HUES64 (cell line): Measurements from ENCODE around the gene ATAD2B.

Experiments
- H3K27ac ChIP-seq: 2 replicates; pipeline ENCODE4 v1.7.0; 2013; ENCODE audit warnings: low read depth, low read length, inconsistent platforms
- H3K27me3 ChIP-seq: 2 replicates; pipeline ENCODE4 v1.6.1; 2013; ENCODE audit warnings: mild to moderate bottlenecking, low read length; ENCODE audit not compliant: insufficient read depth
- H3K36me3 ChIP-seq: 2 replicates; pipeline ENCODE4 v1.6.1; 2013; ENCODE audit warnings: mild to moderate bottlenecking, low read length; ENCODE audit not compliant: insufficient read depth
- H3K4me1 ChIP-seq: 2 replicates; pipeline ENCODE4 v1.6.1; 2013; ENCODE audit warnings: mild to moderate bottlenecking, low read length, moderate library complexity; ENCODE audit not compliant: insufficient read depth
- H3K4me3 ChIP-seq: 2 replicates; pipeline ENCODE4 v1.5.1; 2013; ENCODE audit warnings: mild to moderate bottlenecking, low read length, moderate library complexity
- H3K9ac ChIP-seq: 2 replicates; pipeline ENCODE4 v1.6.1; 2013; ENCODE audit warnings: mild to moderate bottlenecking, low read depth, low read length
- H3K9me3 ChIP-seq: 2 replicates; pipeline ENCODE4 v1.6.1; 2013; ENCODE audit warnings: low read depth, low read length; ENCODE audit not compliant: insufficient read depth
- WGBS: fragments of 150-250, 120-280 bp; methylation state at CpG from one replicate; pipeline ENCODE4 v1.1.7; 2013; ENCODE audit warnings: missing lambda C conversion rate; 5-methylcytosine and 5-hydroxymethylcytosine counted together

Gene ATAD2B

GRCh38 chr2:23767876-23768621 is 158.9 kb downstream of the ATAD2B start:
- Histone ChIP-seq H3K9ac (no peak overlapping the region), H3K4me3 (no peak overlapping the region), H3K9me3 (peaks cover 7% of the 10 kb centered on the region; the same call in 1 of the 2 replicates), H3K36me3 (peaks cover 25% of the 10 kb centered on the region), H3K27me3 (no peaks in the 10 kb centered on the region), H3K27ac (no peak overlapping the region), H3K4me1 (no peaks in the 10 kb centered on the region)
- 97% methylated on average over 5 of the region's 5 CpGs for WGBS

- 98% methylated on average over 3 of the region's 3 CpGs for WGBS
- H3K9me3 ChIP-seq, result no peaks in the 10 kb centered on the region
- no peak overlapping the region for H3K4me3 ChIP-seq
- no peak overlapping the region for H3K27ac ChIP-seq
- H3K36me3 ChIP-seq, result peaks cover 33% of the 10 kb centered on the region
- H3K9ac ChIP-seq, result no peak overlapping the region
- no peaks in the 10 kb centered on the region for H3K27me3 ChIP-seq
- peaks cover 9% of the 10 kb centered on the region; the same call in 1 of the 2 replicates for H3K4me1 ChIP-seq
Measured at GRCh38 chr2:23762141-23762540, 164.8 kb downstream of the ATAD2B start.

GRCh38 chr2:23761638-23762037 is 165.3 kb downstream of the ATAD2B start:
- WGBS, result 86% methylated on average over 1 of the region's 1 CpG
- no peaks in the 10 kb centered on the region for H3K27me3 ChIP-seq

GRCh38 chr2:23760736-23761135 is 166.2 kb downstream of the ATAD2B start:
- peaks cover 36% of the 10 kb centered on the region for H3K36me3 ChIP-seq
- H3K4me3 ChIP-seq, result no peak overlapping the region
- no peaks in the 10 kb centered on the region for H3K27me3 ChIP-seq
- H3K9me3 ChIP-seq, result no peaks in the 10 kb centered on the region
- H3K9ac ChIP-seq, result no peak overlapping the region
- peaks cover 15% of the 10 kb centered on the region for H3K4me1 ChIP-seq
- WGBS, result 97% methylated on average over 2 of the region's 4 CpGs
- H3K27ac ChIP-seq, result no peak overlapping the region

More at GRCh38 chr2:23761638-23762037, 165.3 kb downstream of the ATAD2B start:
- H3K4me1 ChIP-seq, result peaks cover 9% of the 10 kb centered on the region; the same call in 1 of the 2 replicates
- H3K27ac ChIP-seq, result no peak overlapping the region
- no peaks in the 10 kb centered on the region for H3K9me3 ChIP-seq
- no peak overlapping the region for H3K4me3 ChIP-seq
- peaks cover 36% of the 10 kb centered on the region for H3K36me3 ChIP-seq
- no peak overlapping the region for H3K9ac ChIP-seq

- Histone ChIP-seq H3K9ac (no peak overlapping the region), H3K27ac (no peak overlapping the region), H3K27me3 (no peaks in the 10 kb centered on the region), H3K4me1 (peaks cover 19% of the 10 kb centered on the region), H3K9me3 (no peaks in the 10 kb centered on the region), H3K36me3 (peaks cover 40% of the 10 kb centered on the region), H3K4me3 (no peak overlapping the region)
- WGBS, result 91% methylated on average over 3 of the region's 6 CpGs
Measured at GRCh38 chr2:23757686-23758433, 169.1 kb downstream of the ATAD2B start.

GRCh38 chr2:23756593-23757292 is 170.2 kb downstream of the ATAD2B start:
- H3K9ac ChIP-seq, result no peak overlapping the region
- H3K27me3 ChIP-seq, result no peaks in the 10 kb centered on the region
- no peak overlapping the region for H3K27ac ChIP-seq
- H3K4me1 ChIP-seq, result peaks cover 24% of the 10 kb centered on the region
- H3K4me3 ChIP-seq, result no peak overlapping the region
- no peaks in the 10 kb centered on the region for H3K9me3 ChIP-seq
- peaks cover 35% of the 10 kb centered on the region for H3K36me3 ChIP-seq
- whole genome bisulfite sequencing, result 97% methylated on average over 6 of the region's 7 CpGs

- peaks cover 41% of the 10 kb centered on the region for H3K4me1 ChIP-seq
- no peaks in the 10 kb centered on the region for H3K9me3 ChIP-seq
- H3K27me3 ChIP-seq, result no peaks in the 10 kb centered on the region
- peaks cover 25% of the 10 kb centered on the region for H3K36me3 ChIP-seq
- no peak overlapping the region for H3K4me3 ChIP-seq
- no peak overlapping the region for H3K9ac ChIP-seq
- no peak overlapping the region for H3K27ac ChIP-seq
Measured at GRCh38 chr2:23754970-23755369, 172.0 kb downstream of the ATAD2B start.

GRCh38 chr2:23753291-23754010 is 173.5 kb downstream of the ATAD2B start:
- Histone ChIP-seq H3K4me3 (no peak overlapping the region), H3K9ac (no peak overlapping the region), H3K27me3 (no peaks in the 10 kb centered on the region), H3K36me3 (peaks cover 24% of the 10 kb centered on the region), H3K9me3 (no peaks in the 10 kb centered on the region), H3K4me1 (peaks cover 43% of the 10 kb centered on the region), H3K27ac (no peak overlapping the region)
- WGBS, result 93% methylated on average over 4 of the region's 4 CpGs

GRCh38 chr2:23751747-23752265 is 175.1 kb downstream of the ATAD2B start:
- Histone ChIP-seq H3K36me3 (peaks cover 10% of the 10 kb centered on the region; the same call in 1 of the 2 replicates), H3K4me3 (no peak overlapping the region), H3K9ac (no peak overlapping the region), H3K27me3 (no peaks in the 10 kb centered on the region), H3K4me1 (peaks cover 34% of the 10 kb centered on the region), H3K9me3 (no peaks in the 10 kb centered on the region), H3K27ac (peak overlapping the region; percentile 70)
- 58% methylated on average over 1 of the region's 2 CpGs for WGBS

- no peak overlapping the region for H3K9ac ChIP-seq
- H3K4me3 ChIP-seq, result no peak overlapping the region
- H3K36me3 ChIP-seq, result no peaks in the 10 kb centered on the region
- peaks cover 15% of the 10 kb centered on the region for H3K4me1 ChIP-seq
- H3K27me3 ChIP-seq, result no peaks in the 10 kb centered on the region
- no peaks in the 10 kb centered on the region for H3K9me3 ChIP-seq
- 100% methylated on average over 2 of the region's 2 CpGs for WGBS
- H3K27ac ChIP-seq, result no peak overlapping the region
Measured at GRCh38 chr2:23746141-23746863, 180.6 kb downstream of the ATAD2B start.
